HG02588 (cell line): ENCODE data around the gene IL17RC.
"Not testable (repeated sequence)": the region's sequence is repeated elsewhere in the genome, so short reads cannot be mapped to it uniquely, and the experiment has no call there.

ENCODE experiments used
- ATAC-seq: cut with Tn5 transposase; IDR thresholded peaks from one replicate; pipeline ENCODE4 v1.9.1; 2021; ENCODE audit warnings: mild to moderate bottlenecking, moderate library complexity; ENCODE audit not compliant: unreplicated experiment

The IL17RC gene

GRCh38 chr3:9916734-9917680 is at the start of gene IL17RC:
Gene IL17RC, plus strand, starts transcription at chr3:9917098. Its CDS starts 218 bp downstream, at chr3:9917316.
- no peak for ATAC-seq

DNA sequence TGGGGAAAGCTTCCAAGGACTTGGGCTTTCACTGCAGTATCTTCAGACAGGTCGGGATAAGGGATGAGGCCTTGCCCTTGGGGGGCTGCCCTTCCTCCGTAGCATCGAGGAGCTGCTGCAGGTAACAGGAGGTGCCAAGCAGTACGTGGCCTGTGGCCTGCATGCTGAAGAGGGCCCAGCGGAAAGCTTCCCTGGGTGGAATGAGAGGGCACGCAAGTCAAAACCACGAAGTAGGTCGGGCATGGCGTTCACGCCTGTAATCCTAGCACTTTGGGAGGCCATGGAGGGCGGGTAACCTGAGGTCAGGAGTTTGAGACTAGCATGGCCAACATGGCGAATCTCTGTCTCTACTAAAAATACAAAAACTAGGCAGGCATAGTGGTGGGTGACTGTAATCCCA is 49.8 kb upstream of the IL17RC start:
- no peak for ATAC-seq

GRCh38 chr3:9869955-9870354 is 46.9 kb upstream of the IL17RC start:
- ATAC-seq, result no peak

- no peak for ATAC-seq
Measured at GRCh38 chr3:9870978-9871377, 45.9 kb upstream of the IL17RC start.

DNA sequence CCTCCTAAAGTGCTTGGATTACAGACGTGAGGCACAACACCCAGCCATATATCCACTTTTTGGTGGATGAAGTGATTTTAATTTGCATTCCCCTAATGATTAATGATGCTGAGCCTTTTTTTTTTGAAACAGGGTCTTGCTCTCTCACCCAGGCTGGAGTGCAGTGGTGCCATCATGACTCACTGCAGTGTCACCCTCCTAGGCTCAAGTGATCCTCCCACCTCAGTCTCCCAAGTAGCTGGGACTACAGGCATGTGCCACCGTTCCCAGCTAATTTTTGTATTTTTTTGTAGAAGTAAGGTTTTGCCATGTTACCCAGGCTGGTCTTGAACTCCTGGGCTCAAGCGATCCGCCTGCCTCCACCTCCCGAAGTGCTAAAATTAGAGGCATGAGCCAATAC is 44.8 kb upstream of the IL17RC start:
- not testable (repeated sequence) for ATAC-seq

DNA sequence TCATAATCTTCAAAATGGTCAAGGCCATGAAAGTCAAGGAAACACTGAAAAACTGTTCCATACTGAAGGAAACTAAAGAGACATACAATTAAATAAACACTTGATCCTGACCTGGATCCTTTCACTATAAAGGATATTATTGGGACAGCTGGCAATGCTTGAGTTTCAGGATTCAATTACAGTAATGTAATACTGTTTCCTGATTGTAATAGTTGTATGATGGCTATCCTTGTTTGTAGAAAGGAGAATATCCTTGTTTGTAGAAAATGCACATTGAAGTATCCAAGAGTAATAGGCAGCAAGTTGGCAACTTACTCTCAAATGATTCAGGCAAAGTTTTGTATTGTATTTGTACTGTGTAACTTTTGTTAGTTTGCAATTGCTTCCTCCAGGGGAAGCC is 41.5 kb upstream of the IL17RC start:
- ATAC-seq, result no peak

GRCh38 chr3:9876255-9876654 is 40.6 kb upstream of the IL17RC start:
- not testable (repeated sequence) for ATAC-seq

DNA sequence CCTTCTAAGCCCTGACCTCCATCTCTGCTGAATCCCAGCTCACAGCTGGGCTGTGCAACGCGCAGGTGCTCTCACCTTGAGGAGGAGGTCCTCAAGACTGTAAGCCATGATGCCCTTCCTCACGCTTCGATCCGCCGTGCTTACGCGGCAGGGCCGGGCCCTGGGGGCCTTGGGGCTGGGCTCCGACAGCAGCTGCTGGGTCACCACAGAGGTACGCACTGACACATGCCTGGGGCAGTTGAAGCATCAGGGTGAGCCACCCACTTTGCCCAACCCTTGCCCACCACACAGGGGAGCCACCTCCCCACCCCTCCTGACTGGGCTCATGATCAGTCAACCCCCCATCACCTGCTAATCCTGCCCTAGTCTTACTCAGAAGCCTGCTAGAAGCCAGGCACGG is 39.9 kb upstream of the IL17RC start:
- ATAC-seq, result no peak

GRCh38 chr3:9878700-9879099 is 38.2 kb upstream of the IL17RC start:
- no peak for ATAC-seq

GRCh38 chr3:9879830-9880549 is 36.9 kb upstream of the IL17RC start, which contains the start of gene CIDEC:
Gene CIDEC, minus strand, starts transcription at chr3:9880253. Its CDS starts 1,767 bp downstream, at chr3:9878486.
- no peak for ATAC-seq

DNA sequence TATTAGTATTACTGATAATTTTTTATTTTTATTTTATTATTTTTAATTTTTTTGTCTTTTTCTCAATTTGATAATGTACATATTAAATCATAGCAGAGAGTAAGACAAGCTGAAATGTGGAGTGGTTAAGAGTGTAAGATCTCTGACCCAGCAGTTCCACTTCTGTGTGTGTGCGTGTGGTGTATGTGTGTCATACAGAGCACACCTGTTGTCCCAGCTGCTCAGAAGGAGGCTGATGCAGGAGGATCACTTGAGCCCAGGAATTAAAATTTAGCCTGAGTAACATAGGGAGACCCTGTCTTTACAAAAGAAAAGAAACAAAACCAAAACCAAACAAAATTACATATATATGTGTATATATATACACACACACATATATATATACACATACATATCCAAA is 35.5 kb upstream of the IL17RC start:
- ATAC-seq, result no peak

GRCh38 chr3:9883706-9884554 is 33.0 kb upstream of the IL17RC start:
- no peak for ATAC-seq

DNA sequence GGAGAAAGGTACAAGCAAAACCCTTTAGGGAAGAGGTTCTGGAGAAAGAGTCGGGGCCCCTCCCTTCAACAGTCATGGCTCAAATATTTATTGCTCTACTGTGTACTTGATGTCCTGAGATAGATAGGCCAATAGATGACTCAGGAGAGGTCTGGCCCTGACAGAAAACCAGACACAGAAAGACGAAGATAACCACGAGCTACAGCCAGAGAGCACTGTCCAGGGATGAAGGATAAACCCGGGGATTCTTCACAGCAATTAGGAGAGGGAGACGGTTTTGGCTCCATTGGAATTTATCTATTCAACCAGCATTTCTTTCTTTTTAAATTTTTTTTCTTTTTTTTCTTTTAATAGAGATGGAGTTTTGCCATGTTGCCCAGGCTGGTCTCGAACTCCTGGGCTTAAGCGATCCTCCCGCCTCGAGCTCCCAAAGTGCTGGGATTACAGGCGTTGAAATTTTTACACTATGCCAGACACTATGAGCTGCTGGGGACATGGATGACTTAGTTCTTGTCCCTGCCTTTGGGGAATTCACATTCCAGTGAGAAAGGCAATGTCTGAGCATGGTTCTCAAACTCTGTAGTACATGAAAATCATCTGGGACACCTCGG is 32.2 kb upstream of the IL17RC start:
- ATAC-seq, result no peak

DNA sequence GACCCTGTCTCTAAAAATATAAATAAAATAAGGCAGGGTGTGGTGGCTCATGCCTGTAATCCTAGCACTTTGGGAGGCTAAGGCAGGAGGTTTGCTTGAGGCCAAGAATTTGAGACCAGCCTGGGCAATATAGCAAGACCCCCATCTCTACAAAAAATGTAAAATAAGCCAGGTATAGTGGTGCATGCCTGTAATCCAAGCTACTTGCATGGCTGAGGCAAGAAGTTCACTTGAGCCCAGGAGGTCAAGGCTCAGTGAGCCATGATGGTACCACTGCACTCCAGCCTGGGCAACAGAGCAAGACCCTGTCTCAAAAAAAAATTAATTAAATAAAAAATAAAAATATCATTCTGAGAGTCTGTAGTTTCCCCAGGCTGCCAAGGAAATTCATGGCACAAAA is 30.6 kb upstream of the IL17RC start:
- ATAC-seq, result no peak

GRCh38 chr3:9887480-9887879 is 29.4 kb upstream of the IL17RC start:
- ATAC-seq, result no peak

- no peak for ATAC-seq
Measured at GRCh38 chr3:9888540-9888939, 28.4 kb upstream of the IL17RC start.

GRCh38 chr3:9889405-9889804 is 27.5 kb upstream of the IL17RC start:
- no peak for ATAC-seq

GRCh38 chr3:9890249-9891071 is 26.4 kb upstream of the IL17RC start, which contains the start of gene JAGN1:
Gene JAGN1, plus strand, starts transcription at chr3:9890610. Its CDS starts 113 bp downstream, at chr3:9890723.
- ATAC-seq, result peak; percentile 68

DNA sequence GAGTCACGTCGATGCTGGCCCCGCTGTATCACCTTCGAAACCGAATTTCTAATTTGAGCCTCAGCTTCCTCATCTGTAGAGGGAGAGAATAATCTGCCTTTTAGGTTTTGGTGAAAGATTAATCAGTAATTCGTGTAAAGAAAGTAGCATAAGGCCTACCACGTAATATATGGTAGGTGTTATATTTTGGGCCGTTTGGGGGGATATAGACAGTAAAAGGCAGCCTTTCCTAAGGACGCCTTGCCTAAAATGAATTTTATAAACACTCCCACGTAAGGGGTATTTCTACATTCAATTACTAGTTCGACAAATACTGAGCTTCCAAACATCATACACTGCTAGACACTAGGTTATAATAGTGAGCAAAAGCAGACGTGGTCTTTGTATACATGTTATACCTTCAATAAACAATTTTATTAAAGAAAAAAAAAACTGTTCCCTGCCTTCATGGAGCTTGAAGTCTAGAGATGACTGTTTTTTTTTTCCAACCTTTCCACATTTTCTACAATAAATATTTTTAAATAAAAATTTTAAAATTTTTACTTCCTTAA is 25.8 kb upstream of the IL17RC start:
- ATAC-seq, result no peak
